ENCODE measurements around the gene EPHB1. TPM values are rescaled to one million over a fixed set of nuclear protein-coding genes. Genes with fewer than 3 reads are reported as not detected.
A peak's percentile ranks its signal among the peaks of the same experiment; 100 is the strongest.

EPHB1 gene
- total RNA-seq, 1 experiment from 2014 or later: 7.0 TPM

GRCh38 chr3:134754768-134755559 is 40.1 kb upstream of the EPHB1 start:
- Mint-ChIP-seq H3K27ac (no peak overlapping the region), H3K9me3 (no peaks in the 10 kb centered on the region), H3K4me1 (no peaks in the 10 kb centered on the region), H3K4me3 (no peak overlapping the region), H3K36me3 (no peaks in the 10 kb centered on the region), H3K27me3 (ENCODE audit: low read depth) (no peaks in the 10 kb centered on the region; the same call in 1 of the 2 replicates)
- CTCF ChIA-PET: interaction anchor here (0.5 to 4.7 kb wide), 52 partner anchors 9 to 745 kb away, joined by 3 to 61 read pairs (median 4); partner anchors contain the start of genes EPHB1 and KY
- POLR2A ChIA-PET: interaction anchor here (0.5 kb wide), 1 partner anchor 178 kb away, joined by 7 read pairs; no protein-coding TSS in a partner anchor
- DNase-seq (ENCODE audit: low spot score): peak; percentile 85
- TF ChIP-seq ZNF423 (CRISPR knock-in tag; IDR thresholded peaks at IDR 0.05) (peak; percentile 90), SOX15 (CRISPR knock-in tag; IDR thresholded peaks at IDR 0.05) (no peak), CTCF (IDR thresholded peaks at IDR 0.05) (peak; percentile 75)
- peak; percentile 97 for ATAC-seq

GRCh38 chr3:134755821-134756220 is 39.2 kb upstream of the EPHB1 start:
- no peaks in the 10 kb centered on the region for H3K9me3 Mint-ChIP-seq
- DNase-seq (ENCODE audit: low spot score): no peak
- no peak overlapping the region for H3K4me3 Mint-ChIP-seq
- ATAC-seq: no peak
- ChIA-PET CTCF (interaction anchor here (0.8 to 4.7 kb wide), 30 partner anchors 8 to 700 kb away, joined by 3 to 61 read pairs (median 6); partner anchors contain the start of genes EPHB1 and KY), POLR2A (no interaction called here)
- H3K4me1 Mint-ChIP-seq: no peaks in the 10 kb centered on the region
- no peaks in the 10 kb centered on the region; the same call in 1 of the 2 replicates for H3K27me3 Mint-ChIP-seq (ENCODE audit: low read depth)
- H3K36me3 Mint-ChIP-seq: no peaks in the 10 kb centered on the region
- H3K27ac Mint-ChIP-seq: no peak overlapping the region
- no peak for TF ChIP-seq PRDM15 (CRISPR knock-in tag; IDR thresholded peaks at IDR 0.05)
- TF ChIP-seq TEAD4 (CRISPR knock-in tag; IDR thresholded peaks at IDR 0.05): no peak
- no peak for TF ChIP-seq ZNF232 (CRISPR knock-in tag; IDR thresholded peaks at IDR 0.05)
- TF ChIP-seq ZNF263 (CRISPR knock-in tag; IDR thresholded peaks at IDR 0.05; ENCODE audit: low read depth): no peak
- TF ChIP-seq ZNF423 (CRISPR knock-in tag; IDR thresholded peaks at IDR 0.05): no peak
- no peak for TF ChIP-seq MAX (CRISPR knock-in tag; IDR thresholded peaks at IDR 0.05)
- TF ChIP-seq NR2C2 (CRISPR knock-in tag; IDR thresholded peaks at IDR 0.05): no peak
- TF ChIP-seq STAT6 (CRISPR knock-in tag; conservative IDR thresholded peaks at IDR 0.05; ENCODE audit: low read depth): no peak
- TF ChIP-seq ZBTB21 (CRISPR knock-in tag; IDR thresholded peaks at IDR 0.05; ENCODE audit: borderline replicate concordance): no peak
- no peak for TF ChIP-seq NFATC4 (CRISPR knock-in tag; IDR thresholded peaks at IDR 0.05)
- no peak for TF ChIP-seq NFYB (CRISPR knock-in tag; conservative IDR thresholded peaks at IDR 0.05; ENCODE audit: low read depth)
- TF ChIP-seq OVOL2 (CRISPR knock-in tag; IDR thresholded peaks at IDR 0.05; ENCODE audit: borderline replicate concordance): no peak
- no peak for TF ChIP-seq ATF6 (CRISPR knock-in tag; IDR thresholded peaks at IDR 0.05)
- TF ChIP-seq USF2 (CRISPR knock-in tag; IDR thresholded peaks at IDR 0.05): no peak
